C4-2B (cell line): ENCODE measurements around the gene LMNTD2.

Experiments used
- ZFX ChIP-seq: fragments of 450-650 bp; IDR thresholded peaks from 2 replicates; pipeline ENCODE4 v1.6.1; 2017
- TF ChIP-seq, protein P1 (sequence below): fragments of 450-650 bp; conservative IDR thresholded peaks from 2 replicates; pipeline ENCODE4 v1.5.1; 2017; ENCODE audit warnings: mild to moderate bottlenecking

DNA sequence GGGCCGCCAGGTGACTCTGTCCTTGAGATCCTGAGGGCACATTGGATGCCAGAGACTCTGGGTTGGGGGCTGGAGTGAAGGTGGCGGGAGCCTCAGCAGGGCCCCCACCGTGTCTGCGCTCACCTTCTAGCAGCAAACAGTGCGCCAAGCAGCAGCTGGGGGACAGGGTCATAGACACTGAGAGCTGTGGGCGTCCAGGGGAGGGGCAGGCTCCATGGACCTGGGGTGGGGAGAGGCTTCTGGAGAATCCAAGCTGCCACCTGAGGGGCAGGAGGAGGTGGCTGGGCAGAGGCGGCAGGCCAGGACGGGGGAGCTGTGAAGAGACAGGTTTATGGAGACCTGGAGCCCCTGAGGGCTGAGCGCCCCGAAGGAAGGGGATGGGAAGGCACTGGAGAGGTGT, 23.7 kb upstream of the LMNTD2 start:
- TF ChIP-seq, protein P1, sequence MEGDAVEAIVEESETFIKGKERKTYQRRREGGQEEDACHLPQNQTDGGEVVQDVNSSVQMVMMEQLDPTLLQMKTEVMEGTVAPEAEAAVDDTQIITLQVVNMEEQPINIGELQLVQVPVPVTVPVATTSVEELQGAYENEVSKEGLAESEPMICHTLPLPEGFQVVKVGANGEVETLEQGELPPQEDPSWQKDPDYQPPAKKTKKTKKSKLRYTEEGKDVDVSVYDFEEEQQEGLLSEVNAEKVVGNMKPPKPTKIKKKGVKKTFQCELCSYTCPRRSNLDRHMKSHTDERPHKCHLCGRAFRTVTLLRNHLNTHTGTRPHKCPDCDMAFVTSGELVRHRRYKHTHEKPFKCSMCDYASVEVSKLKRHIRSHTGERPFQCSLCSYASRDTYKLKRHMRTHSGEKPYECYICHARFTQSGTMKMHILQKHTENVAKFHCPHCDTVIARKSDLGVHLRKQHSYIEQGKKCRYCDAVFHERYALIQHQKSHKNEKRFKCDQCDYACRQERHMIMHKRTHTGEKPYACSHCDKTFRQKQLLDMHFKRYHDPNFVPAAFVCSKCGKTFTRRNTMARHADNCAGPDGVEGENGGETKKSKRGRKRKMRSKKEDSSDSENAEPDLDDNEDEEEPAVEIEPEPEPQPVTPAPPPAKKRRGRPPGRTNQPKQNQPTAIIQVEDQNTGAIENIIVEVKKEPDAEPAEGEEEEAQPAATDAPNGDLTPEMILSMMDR, result no peak
- no peak for TF ChIP-seq ZFX
